DND-41 (cell line): Measurements from ENCODE around the gene DENND1A.

Experiments used
- ATAC-seq: fragments of 200-7000 bp; cut with Tn5 transposase; 3 replicates; pipeline ENCODE4 v1.9.1; 2021; ENCODE audit warnings: low read depth; ENCODE audit not compliant: insufficient read depth
- DNase-seq: peaks from one replicate; pipeline ENCODE4 v3.0.0-alpha.2; 2020
- H2AFZ ChIP-seq: 2 replicates; pipeline ENCODE4 v1.6.0; 2012; ENCODE audit warnings: low read depth, low read length
- H3K27ac ChIP-seq: 2 replicates; pipeline ENCODE4 v1.5.1; 2012; ENCODE audit warnings: low read length, inconsistent platforms
- H3K27me3 ChIP-seq: fragments of 200-600 bp; sonication (generic); 2 replicates; pipeline ENCODE4 v1.6.0; 2012; ENCODE audit warnings: low read length, mild to moderate bottlenecking, inconsistent platforms; ENCODE audit not compliant: insufficient read depth, poor library complexity
- H3K36me3 ChIP-seq: 2 replicates; pipeline ENCODE4 v1.5.1; 2012; ENCODE audit warnings: low read length, inconsistent platforms; ENCODE audit not compliant: insufficient read depth
- H3K4me1 ChIP-seq: 2 replicates; pipeline ENCODE4 v1.5.1; 2012; ENCODE audit warnings: mild to moderate bottlenecking, low read length; ENCODE audit not compliant: insufficient read depth
- H3K4me2 ChIP-seq: 2 replicates; pipeline ENCODE4 v1.6.0; 2012; ENCODE audit warnings: mild to moderate bottlenecking, moderate library complexity, low read length, inconsistent platforms; ENCODE audit not compliant: insufficient read depth
- H3K4me3 ChIP-seq, 2 experiments: fragments of 200-600 bp in 1 of 2; shearing (Covaris generic) in 1 of 2; 2 replicates each; pipeline ENCODE4 v1.5.1; 2012 to 2016; ENCODE audit warnings: inconsistent platforms in 2 of 2, low read length in 2 of 2, mild to moderate bottlenecking in 2 of 2, low read depth in 1 of 2, moderate library complexity in 1 of 2
- H3K79me2 ChIP-seq: 2 replicates; pipeline ENCODE4 v1.6.0; 2012; ENCODE audit warnings: low read length, inconsistent platforms; ENCODE audit not compliant: insufficient read depth
- H3K9ac ChIP-seq: 2 replicates; pipeline ENCODE4 v1.6.0; 2012; ENCODE audit warnings: low read depth, mild to moderate bottlenecking, inconsistent platforms, low read length, moderate library complexity
- H3K9me3 ChIP-seq: 2 replicates; pipeline ENCODE4 v1.5.1; 2012; ENCODE audit warnings: low read length, moderate library complexity, mild to moderate bottlenecking, inconsistent platforms; ENCODE audit not compliant: insufficient read depth, severe bottlenecking
- H4K20me1 ChIP-seq: 2 replicates; pipeline ENCODE4 v1.6.0; 2012; ENCODE audit warnings: low read length; ENCODE audit not compliant: insufficient read depth
- EZH2 ChIP-seq: IDR thresholded peaks from 3 replicates; pipeline ENCODE4 v1.6.1; 2012; ENCODE audit warnings: borderline replicate concordance, low read depth, mild to moderate bottlenecking, moderate library complexity, low read length, inconsistent platforms; ENCODE audit not compliant: severe bottlenecking
- TF ChIP-seq, protein P1 (sequence below): IDR thresholded peaks from 2 replicates; pipeline ENCODE4 v1.5.1; 2012; ENCODE audit warnings: borderline replicate concordance, low read length, moderate library complexity, mild to moderate bottlenecking; ENCODE audit not compliant: poor library complexity, severe bottlenecking; ENCODE audit errors: extremely low read depth

The DENND1A gene

GRCh38 chr9:123418052-123418430 is 511.9 kb downstream of the DENND1A start:
- Histone ChIP-seq H3K36me3 (no peaks in the 10 kb centered on the region; the same call in 1 of the 2 replicates), H4K20me1 (no peaks in the 10 kb centered on the region), H3K9me3 (no peaks in the 10 kb centered on the region), H3K4me2 (no peak overlapping the region), H3K27me3 (no peaks in the 10 kb centered on the region), H3K4me3 (no peak overlapping the region), H3K27ac (no peak overlapping the region), H2AFZ (no peak overlapping the region), H3K9ac (no peak overlapping the region), H3K4me1 (no peaks in the 10 kb centered on the region), H3K79me2 (no peaks in the 10 kb centered on the region)
- DNase-seq = no peak
- no peak for ATAC-seq
- TF ChIP-seq, protein P1, sequence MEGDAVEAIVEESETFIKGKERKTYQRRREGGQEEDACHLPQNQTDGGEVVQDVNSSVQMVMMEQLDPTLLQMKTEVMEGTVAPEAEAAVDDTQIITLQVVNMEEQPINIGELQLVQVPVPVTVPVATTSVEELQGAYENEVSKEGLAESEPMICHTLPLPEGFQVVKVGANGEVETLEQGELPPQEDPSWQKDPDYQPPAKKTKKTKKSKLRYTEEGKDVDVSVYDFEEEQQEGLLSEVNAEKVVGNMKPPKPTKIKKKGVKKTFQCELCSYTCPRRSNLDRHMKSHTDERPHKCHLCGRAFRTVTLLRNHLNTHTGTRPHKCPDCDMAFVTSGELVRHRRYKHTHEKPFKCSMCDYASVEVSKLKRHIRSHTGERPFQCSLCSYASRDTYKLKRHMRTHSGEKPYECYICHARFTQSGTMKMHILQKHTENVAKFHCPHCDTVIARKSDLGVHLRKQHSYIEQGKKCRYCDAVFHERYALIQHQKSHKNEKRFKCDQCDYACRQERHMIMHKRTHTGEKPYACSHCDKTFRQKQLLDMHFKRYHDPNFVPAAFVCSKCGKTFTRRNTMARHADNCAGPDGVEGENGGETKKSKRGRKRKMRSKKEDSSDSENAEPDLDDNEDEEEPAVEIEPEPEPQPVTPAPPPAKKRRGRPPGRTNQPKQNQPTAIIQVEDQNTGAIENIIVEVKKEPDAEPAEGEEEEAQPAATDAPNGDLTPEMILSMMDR = no peak
- no peak for TF ChIP-seq EZH2

DNA sequence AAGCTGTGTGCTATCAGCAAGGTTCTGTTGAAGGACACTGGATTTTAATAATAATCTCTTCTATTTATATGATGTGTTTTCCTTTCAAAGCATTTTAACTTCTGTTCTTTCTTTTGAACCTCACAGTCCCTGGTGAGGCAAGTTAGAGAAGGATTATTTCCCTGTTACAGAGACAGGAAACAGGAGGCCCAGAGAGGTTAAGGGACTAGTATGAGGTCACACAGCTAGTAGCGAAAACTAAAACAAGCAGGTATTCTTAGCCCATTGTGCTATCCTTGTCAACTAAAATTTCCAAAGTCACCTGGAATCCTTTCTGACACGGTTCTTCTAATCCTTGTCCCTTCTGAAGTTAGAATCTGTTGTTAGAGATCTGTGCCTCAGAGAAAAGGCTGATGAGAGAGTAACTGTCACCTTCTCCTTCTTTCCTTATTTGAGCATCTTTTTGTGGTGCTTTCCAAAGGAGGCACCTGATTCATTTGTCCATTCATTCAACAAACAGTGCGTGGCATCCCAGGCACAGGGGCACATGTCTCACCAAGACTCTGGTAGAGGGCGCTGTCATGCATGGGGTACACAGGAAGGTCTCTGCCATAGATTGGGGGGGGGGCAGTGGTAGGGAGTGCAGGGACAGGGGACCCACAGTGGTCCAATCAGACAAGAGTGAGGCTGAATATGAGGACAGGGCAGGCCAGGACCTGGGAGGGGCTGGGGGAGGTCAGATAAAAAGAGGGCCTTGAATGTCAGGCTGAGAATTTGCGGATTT is 512.5 kb downstream of the DENND1A start:
- no peak overlapping the region for H2AFZ ChIP-seq
- no peak overlapping the region for H3K9ac ChIP-seq
- H3K27me3 ChIP-seq = no peaks in the 10 kb centered on the region
- no peak for DNase-seq
- H3K36me3 ChIP-seq = no peaks in the 10 kb centered on the region; the same call in 1 of the 2 replicates
- H4K20me1 ChIP-seq = no peaks in the 10 kb centered on the region
- no peak for ATAC-seq
- H3K79me2 ChIP-seq = no peaks in the 10 kb centered on the region
- H3K4me3 ChIP-seq = no peak overlapping the region
- H3K9me3 ChIP-seq = no peaks in the 10 kb centered on the region
- no peak overlapping the region for H3K4me2 ChIP-seq
- no peak overlapping the region for H3K27ac ChIP-seq
- TF ChIP-seq, protein P1 = no peak
- no peak for TF ChIP-seq EZH2
- H3K4me1 ChIP-seq = no peaks in the 10 kb centered on the region

DNA sequence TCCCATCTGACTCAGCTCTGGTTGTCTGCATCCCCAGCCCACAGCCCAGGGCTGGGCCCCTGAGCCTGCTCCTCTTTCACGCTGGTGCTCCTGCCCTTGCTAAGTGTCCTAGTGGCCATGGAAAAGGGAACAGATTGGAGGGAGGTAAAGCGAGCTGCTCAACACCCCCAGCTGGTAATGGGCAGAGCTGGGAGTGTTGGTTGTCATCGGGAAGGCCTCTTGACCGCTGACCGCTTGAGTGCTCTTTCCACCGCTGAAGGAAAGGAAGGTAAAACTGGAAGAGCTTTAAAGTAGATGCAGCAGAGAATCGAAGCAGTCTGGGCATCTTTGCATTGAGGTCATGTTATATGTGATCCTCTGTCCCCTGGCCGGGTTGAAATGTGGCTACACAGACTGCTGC is 513.8 kb downstream of the DENND1A start:
- no peaks in the 10 kb centered on the region for H4K20me1 ChIP-seq
- H3K9ac ChIP-seq = no peak overlapping the region
- H2AFZ ChIP-seq = no peak overlapping the region
- H3K9me3 ChIP-seq = no peaks in the 10 kb centered on the region
- DNase-seq (no peak), ATAC-seq (no peak)
- no peak overlapping the region for H3K27ac ChIP-seq
- H3K79me2 ChIP-seq = no peaks in the 10 kb centered on the region
- no peak for TF ChIP-seq EZH2
- TF ChIP-seq, protein P1 = no peak
- no peaks in the 10 kb centered on the region for H3K4me1 ChIP-seq
- no peak overlapping the region for H3K4me3 ChIP-seq
- H3K4me2 ChIP-seq = no peak overlapping the region
- H3K27me3 ChIP-seq = no peaks in the 10 kb centered on the region
- H3K36me3 ChIP-seq = no peaks in the 10 kb centered on the region; the same call in 1 of the 2 replicates
